Activated gamma-delta T cell treated with anti-CD3 and anti-CD28 coated beads, Interleukin-2, amount 50 U/mL, for 16 hours (primary cell): ENCODE measurements around the gene SUSD3.

Experiments used
- DNase-seq: peaks from one replicate; pipeline ENCODE4 v3.0.0-alpha.2; 2020; ENCODE audit warnings: low read depth

Gene SUSD3

DNA sequence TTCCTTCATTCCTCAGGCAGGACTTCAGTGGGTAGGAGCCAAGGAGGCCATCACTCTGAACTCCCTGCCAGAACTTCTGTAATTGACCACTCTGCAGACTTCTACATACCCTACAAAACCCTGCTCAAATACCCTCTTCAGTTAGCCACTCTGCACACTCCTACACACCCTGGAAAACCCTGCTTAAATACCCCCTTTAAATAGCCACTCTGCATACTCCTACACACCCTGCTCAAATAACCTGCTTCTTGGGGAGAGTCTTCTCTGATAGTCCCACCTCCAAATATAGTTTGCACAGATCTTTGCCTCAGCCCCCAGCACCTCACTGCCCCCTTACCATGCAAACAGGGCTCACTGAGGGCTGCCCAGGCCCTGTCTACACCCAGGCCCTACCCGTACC, 18.9 kb downstream of the SUSD3 start:
- DNase-seq: no peak

DNA sequence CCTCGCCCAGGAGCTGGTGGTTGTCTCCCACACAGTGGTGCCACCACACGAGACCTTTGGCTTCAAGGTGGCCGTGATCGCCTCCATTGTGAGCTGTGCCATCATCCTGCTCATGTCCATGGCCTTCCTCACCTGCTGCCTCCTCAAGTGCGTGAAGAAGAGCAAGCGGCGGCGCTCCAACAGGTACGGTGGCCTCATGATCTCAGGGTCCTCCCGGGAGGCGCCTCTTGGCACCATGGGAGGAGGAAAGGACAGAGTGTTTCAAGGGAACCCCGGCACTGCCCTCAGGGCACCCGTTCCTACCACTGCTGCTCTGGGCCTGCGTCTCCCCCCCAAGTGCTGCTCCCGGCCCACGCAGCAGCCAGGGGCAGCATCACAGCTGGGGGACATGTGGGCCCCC, 19.3 kb downstream of the SUSD3 start:
- DNase-seq: no peak

DNA sequence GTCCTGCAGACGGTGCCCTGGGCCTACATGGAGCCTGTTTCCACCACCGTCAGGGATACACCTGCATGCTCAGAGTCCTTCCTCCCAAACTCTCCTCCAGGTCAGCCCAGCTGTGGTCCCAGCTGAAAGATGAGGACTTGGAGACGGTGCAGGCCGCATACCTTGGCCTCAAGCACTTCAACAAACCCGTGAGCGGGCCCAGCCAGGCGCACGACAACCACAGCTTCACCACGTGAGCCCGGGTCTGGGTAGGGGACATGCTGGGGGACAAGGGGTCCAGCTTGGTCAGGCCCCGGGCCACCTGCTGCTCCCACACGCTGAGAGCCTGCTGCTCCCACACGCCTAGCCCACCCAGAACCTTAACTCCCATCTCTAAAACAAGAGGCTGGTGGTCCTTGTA, 20.9 kb downstream of the SUSD3 start:
- no peak for DNase-seq

DNA sequence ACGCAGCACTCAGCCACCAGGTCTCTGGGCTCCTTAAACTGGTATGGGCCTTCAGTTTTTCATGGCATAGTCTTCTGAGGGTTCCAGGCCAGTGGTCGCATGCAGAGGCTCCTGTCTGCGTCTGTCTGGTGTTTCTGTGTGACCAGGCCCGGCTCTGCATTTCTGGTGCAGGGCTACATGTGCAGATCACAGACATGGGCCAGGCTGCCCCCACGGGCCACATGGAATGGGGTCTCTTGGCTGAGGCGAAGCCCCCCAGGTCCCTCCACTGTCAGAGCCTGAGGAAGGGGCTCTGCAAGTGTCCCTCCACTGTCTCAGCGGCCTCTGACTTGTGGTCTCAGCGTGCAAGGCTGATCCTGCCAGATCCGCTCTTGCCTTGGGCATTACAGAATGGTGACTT, 21.9 kb downstream of the SUSD3 start:
- DNase-seq: no peak

DNA sequence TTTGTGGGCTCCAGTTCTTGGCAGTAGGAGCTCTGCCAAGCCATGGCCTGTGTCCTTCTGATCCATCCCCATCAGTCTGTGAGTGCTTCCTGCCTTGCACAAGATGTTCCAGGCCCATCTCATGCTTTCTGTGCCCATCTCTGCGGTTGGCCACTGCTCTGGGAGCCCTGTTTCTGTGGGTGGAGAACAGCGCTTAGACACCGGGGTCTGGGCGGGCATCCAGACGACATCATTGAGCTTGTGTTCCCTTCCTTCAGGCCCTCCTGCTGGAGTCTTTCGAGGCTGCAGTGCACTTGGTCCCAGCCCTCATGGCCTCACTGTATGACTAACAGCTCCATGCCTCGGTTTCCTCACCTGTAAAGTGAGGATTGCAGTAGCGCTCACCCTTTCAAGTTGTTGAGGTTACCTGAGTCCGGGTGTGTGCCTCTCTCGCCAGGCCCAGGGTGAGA, 22.6 kb downstream of the SUSD3 start:
- no peak for DNase-seq

DNA sequence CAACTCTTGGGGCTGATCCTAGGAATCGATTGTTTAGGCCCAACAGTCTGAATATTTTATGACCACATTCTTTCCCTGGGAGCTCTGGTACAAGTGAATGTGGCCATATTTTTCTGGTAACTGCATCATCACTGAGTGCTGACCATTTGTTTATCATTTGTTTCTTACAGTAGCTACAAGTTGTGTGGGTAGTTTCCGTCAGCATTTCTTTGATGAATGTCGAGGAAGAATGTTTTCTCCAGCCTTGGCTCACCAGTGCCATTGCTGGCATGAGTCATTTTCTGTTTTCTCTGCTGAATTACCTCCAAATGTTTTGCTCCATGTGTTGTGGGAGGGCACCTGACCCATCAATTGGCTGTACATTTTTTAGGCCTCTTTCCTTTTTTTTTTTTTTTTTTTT, 23.4 kb downstream of the SUSD3 start:
- DNase-seq: no peak

DNA sequence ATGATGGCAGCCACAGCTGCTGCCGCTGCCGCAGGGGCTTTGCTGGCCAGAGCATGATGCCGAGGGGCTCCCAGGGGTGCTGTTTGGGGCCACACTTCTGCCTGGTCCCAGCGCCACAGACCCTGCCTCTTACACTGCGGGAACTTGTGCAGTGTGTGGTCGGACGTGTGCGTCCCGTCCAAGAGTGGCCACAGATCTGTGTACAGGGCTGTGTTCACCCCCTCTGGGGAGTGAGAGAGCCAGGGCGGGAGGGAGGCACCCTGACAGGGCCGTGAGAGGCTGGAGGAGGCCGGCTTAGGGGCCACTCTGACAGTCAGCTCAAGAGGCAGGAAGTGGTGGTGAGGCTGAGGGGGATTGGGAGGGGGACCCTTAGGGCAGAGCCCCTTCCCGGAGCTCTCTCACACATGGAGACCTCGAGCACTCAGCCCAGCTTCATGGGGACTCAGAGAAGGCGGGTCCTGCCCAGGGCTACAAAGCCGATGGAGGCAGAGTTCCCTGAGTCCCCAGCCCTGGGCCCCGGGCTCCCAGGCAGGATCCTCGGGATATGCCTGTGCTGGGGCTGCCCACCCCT, 24.4 kb downstream of the SUSD3 start:
- no peak for DNase-seq

DNA sequence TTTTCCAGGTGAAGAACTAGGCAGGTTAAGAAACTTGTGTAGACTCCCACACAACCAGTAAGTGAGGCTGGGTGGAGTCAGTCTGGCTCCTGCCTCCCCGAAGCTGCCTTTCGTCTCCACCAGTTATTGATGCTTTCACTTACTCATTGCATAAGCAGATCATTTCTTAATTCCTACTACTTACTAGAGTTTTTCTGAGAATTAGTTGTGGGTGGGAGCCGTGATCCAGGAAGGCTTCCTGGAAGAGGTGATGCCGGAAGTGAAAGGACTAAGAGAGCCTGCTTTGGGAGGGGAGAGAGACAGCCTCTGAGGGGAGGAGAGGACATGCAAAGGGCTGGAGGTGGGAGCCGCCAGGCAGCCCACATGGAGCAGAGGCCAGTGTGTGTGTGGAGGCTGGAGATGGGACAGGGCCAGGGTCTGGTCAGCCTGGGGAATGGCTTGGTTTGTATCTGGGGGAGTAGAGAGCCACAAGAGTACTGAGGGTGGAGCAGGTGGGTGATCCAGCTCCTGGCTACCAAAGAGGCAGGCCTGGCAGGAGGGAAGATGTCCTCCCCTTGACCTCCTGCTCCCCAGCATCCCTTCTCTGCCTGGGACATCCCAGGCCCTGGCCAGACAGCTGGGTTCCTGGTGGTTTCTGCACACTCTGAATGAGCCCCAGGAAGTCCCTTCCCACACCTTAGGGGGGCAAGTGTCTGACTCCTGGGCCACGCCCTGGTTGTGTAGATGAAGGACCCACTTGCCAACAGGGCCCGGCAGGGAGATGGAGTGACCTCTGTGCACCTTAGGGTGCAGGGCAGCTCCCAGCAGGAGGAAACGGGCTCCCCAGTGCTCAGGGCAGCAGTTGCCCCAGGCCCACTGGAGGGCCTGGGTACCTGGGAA, 25.3 kb downstream of the SUSD3 start:
- DNase-seq: no peak

DNA sequence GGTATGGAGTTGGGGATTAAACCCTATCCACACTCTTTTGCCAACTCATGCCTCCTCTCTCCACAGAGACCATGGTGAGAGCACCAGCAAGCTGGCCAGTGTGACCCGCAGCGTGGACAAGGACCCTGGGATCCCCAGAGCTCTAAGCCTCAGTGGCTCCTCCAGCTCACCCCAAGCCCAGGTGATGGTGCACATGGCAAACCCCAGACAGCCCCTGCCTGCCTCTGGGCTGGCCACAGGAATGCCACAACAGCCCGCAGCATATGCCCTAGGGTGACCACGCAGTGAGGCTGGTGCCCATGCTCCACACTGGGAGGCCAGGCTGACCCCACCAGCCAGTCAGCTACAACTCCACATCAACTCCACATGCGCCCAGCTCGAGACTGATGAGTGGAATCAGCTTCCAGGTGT, 26.0 kb downstream of the SUSD3 start:
- DNase-seq: no peak

DNA sequence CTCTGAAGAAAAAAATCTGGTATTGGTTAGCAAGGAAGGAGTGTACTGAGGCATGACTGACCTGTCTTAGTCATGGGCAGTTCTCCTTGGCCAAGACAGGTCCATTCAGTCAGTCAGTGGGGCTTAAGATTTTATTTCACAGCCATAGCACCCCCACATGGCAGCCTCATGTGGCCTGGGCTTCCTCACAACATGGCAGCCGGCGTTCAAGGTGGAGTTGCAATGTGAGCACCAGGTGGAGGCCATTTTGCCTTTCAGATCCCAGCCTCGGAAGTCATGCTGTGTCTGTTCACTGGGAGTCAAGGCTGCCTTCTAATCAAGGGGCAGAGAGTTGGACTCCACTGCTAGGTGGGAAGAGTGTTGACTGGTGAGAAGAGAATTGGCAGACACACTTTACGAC, 27.2 kb downstream of the SUSD3 start:
- no peak for DNase-seq

DNA sequence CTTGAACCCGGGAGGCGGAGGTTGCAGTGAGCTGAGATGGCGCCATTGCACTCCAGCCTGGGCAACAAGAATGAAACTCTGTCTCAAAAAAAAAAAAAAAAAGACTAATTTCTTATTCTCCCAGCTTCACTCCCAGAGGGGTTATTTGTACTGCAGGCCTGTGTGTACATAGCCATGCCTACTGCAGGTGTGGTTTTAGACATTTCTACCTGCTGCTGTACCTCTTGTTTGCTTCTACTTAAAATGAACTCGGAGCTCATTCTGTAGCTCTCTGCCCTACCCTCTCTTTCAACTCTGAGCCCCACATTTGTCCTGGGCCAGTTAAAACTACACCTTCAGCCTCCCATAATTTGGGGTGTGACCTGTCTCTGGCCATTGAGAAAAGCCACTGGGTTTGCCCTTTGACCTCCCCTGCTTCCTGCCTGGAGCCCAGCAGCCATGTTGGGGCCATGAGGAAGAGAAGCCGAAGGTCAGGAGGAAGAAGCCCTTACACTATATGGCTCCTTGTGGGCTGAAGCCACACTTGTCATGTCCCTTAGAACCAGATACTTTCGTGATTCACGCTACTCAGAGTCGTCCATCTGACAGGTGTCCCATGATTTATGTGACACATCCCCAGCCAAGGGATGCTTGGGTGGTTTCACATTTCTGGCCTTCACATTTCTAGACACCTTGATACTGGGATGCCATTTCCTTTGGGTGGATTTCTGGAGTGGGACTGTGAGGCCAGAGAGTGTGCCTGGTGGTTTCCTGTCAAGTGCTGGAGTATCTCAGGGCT, 28.1 kb downstream of the SUSD3 start:
- no peak for DNase-seq

DNA sequence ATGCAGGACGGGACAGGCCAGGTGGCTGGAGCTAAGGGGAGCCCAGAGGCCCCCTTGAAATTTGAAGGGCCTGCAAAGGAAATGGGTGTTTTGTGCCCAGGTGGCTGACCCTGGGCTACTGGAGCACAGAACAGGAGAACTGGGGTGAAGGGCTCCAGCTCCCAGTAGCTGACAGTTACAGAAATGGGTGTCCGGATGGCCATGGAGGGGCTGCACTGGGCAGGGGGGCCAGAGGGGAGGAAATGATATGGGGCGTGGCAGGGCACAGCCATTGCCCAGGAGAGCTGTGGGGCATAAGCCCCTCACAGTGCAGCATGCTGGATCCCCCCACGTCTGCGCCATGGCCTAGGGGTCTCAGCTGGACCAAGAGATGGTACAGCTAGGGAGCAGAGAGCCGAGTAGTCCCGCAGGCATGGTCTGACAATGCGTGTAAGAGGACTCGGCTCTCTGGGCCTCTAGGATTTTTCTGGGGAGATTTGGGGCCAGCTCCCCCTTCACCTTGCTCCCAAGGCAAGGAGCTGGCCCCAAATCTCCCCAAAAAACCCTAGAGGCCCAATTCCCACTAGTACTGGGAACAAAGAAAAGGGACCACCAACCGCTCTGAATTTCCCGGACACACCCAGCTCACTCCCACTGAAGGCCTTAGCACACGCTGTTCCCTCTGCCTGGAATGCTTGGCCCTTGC, 29.6 kb downstream of the SUSD3 start:
- DNase-seq: no peak

DNA sequence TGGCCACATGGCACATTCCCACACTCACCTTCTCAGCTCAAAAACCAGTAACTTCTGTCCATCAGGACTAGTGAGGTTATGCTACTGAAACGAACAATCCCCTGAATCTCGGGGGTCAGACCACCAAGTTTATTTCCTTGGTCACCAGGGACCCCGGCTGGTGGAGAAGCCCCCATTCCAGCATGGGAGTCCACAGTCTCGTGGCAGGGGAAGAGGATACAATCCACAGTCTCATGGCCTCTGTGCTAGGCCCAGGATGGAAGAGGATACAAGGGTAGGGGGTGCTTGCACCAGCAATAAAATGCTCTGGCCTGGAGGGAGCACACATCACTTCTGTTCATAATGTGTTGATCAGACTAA, 30.1 kb downstream of the SUSD3 start:
- no peak for DNase-seq

DNA sequence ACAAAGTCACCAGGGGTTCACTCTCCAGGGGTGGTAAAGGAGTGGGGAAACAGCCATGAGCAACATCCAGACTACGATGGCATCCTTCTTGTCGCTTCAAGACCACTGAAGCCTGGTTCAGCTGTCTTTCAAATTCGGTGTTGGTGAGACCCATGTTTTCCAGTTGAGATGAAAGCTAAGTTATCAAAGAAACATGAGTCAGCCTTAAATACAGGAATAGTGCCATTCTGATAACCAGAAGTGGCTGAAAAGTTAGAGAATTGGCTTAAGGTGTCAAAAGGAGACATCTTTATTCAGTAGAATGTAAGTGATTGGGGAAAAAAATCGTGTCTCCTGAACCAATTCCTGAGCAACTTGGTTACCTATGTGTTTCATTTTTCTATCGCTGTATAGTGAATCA, 30.5 kb downstream of the SUSD3 start:
- DNase-seq: no peak

DNA sequence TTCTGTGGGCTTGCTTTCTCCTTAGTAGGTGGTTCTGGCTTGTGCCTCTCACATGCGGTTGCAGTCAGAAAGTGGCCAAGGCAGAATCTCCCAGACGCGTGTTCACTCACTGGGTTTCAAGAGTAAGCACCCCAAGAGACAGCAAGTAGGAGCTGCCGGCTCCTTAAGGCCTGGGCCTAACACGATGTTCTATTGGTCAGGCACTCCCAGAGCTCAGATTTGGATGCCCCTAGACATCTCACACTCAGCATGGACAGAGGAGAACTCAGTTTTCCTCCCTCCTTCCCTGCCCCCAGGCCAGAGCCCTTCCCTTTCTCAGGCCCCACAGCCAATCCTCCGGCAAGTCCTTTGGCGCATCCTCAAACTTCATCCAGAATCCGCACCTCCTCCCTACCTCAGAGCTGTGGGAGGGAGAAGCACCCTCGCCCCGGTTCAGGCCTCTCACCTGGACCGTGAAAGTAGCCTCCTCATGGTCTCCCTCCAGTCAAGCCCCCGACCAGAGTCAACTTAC, 31.0 kb downstream of the SUSD3 start:
- DNase-seq: no peak

DNA sequence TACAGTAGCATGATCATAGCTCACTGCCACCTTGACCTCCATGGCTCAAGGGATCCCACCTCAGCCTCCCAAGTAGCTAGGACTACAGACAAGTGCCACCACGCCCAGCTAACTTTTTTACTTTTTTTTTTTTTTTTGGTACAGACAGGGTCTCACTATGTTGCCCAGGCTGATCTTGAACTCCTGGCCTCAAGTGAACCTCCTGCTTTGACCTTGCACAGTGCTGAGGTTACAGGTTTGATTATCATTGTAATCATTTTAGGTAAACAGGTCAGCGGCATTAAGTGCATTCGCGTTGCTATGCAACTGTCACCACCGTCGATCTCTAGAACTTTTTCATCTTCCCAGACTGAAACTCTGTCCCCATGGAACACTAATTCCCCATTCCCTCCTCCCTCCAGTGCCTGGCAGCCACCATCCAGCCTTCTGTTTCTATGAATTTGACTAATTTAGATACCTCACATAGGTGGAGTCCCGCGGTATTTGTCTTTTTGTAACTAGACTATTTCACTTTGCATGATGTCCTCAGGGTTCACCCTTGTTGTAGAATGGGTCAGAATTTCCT, 31.7 kb downstream of the SUSD3 start:
- DNase-seq: no peak

DNA sequence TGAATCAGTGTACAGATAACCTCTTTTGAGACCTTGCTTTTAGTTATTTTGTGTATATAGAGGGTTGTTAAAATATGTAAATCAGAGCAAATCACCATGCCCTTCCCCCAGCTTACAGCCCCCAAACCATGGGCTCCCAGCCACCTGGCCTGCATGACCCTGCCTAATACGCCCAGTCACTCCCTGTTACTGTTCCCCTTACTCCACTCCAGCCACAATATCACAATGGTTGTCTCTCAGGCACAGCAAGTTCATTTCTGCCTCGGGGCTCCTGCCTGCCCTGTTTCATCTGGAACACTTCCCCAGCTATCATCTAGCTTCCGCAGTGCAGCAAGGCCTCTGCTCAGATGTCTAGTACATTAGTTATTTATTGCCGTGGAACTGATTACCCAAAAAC, 32.6 kb downstream of the SUSD3 start:
- no peak for DNase-seq

DNA sequence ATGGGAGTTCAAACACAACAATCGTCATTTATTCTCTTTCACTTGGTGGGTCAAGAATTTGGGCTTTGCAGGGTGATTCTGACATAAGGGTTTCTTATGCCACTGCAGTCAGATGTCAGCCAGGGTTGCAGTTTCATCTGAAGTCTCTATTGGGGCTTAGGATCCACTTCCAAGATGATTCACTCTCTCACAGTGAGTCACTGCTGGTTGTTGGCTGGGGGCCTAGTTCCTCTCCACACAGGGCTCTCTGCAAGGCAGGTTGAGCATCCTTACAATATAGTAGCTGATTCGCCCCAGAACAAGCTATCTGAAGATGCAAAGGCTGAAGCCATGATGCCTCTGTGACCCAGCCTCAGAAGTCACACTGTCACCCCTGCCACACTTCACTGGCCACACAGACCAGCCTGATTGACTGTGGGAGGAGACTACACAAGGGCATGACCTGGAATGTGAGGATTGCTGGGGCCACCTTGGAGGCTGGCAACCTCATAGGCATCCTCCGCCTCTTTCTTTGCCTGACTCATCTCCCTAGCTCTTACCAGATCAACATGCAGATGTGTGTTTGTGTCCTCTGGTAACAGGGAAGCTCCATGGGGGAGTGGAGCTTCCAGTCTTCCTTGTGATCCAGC, 33.1 kb downstream of the SUSD3 start:
- DNase-seq: no peak

DNA sequence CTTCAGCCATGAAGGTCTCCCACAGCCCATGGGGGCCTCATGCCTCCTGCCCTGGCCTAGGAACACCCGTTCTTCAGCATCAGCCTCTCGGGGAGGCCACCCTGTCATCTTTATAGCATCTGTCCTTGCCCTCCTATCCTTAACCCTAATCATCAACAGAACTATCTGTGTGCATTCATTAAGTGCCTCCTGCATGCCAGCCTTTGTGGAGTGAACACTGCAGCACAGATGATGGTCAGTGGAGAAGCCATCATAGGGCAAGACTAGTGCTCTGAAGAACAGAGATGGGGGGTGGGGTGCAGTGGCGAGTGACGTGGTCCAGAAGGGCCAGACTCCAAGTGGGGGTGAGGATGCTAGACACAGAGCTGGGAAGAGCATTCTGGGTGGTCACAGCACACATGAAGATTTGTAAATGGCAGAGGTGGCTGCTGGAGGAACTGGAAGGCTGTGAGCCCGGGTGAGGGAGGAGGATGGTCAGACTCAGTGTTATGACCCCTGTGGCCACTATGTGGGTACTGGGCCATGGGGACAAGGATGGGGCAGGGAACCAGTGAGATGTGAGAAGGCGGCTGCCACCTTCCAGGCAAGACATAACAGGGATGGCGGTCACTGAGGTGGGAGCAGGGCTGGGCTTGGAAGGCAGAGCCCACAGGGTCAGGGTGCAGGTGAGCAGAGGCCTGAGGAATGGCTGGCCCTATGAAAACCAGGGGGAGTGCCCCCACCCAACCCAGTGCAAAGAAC, 33.9 kb downstream of the SUSD3 start:
- DNase-seq: no peak

DNA sequence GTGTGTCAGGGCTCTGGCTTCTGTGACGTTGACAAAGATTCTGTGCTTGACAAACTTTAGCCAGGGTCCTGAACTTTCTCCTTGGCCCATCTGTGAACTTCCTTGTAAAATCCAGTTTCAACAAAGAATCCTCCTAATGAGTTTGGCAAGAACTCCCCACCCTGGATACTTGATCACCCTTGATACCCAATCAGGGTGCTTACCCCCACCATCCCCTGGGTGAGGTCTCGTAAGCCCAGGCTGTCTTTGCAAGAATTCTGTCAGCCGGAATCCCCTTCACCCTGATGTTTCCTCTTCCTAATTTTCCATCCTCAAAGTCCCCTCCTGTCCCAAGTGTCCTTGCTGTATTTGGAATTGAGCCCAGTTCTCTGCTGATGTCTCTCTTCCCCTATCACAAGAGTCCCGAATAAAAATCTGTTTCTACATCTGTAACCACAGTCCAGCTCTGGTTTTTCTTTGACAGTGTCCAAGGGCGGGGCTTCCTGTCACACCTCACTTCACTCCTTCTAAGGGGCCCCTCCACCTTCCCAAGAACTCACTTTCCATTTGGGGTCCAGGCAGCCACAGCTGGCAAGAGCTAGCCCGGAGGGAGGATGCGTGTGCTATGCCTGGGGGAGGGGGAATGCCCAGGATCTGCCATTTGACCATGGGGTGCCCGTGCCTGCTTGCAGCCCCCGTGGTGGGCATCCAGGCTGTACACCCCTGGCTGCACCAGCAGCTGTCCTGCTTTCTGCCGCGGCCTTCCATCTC, 34.8 kb downstream of the SUSD3 start:
- DNase-seq: no peak
